CD4-positive, alpha-beta T cell treated with Interleukin-1 beta for 1 hour (primary cell): ENCODE results near the gene ACHE.
"Not testable (repeated sequence)": the region's sequence is repeated elsewhere in the genome, so short reads cannot be mapped to it uniquely, and the experiment has no call there.

Experiments
- DNase-seq, 2 donors: peaks; one replicate each; pipeline ENCODE4 v3.0.0-alpha.2; 2020 to 2022

ACHE gene

GRCh38 chr7:100895701-100895955 is at the start of gene ACHE:
Gene ACHE, minus strand, starts transcription at chr7:100895888. Its CDS starts 1,656 bp downstream, at chr7:100894232.
- no peak for DNase-seq

DNA sequence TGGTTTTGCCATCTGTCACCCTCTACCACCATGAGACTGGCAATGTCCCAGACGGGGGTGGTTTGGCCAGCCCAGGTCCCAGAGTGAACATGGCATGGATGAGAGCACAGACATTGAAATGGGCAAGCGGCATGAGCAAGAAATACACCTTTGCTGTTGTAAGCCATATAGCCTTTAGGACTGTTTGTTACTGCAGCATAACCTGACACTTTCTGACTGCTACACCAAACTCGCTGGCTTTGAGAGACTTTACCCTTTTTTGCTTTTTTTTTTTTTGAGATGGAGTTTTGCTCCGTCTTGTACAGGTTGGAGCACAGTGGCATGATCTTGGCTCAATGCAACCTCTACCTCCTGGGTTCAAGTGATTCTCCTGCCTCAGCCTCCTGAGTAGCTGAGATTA is 48.5 kb upstream of the ACHE start:
- no peak for DNase-seq

DNA sequence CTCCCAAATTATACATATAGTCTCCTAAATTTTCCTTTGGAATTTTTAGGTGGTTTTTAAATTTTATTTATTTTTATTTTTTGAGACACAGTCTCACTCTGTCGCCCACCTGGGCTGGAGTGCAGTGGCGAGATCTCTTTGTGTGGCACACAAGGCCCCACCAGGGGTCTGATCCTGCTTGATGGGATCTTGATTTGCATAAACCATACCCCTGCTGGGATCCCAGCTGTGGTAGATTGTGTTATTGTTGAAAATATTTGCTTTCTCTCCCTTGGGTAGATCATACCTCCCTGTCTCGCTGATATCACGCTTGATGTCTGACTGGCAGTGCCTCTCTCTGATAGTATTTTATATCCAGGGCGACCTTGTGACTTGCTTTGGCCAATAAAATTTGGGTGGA is 48.0 kb upstream of the ACHE start:
- no peak for DNase-seq

DNA sequence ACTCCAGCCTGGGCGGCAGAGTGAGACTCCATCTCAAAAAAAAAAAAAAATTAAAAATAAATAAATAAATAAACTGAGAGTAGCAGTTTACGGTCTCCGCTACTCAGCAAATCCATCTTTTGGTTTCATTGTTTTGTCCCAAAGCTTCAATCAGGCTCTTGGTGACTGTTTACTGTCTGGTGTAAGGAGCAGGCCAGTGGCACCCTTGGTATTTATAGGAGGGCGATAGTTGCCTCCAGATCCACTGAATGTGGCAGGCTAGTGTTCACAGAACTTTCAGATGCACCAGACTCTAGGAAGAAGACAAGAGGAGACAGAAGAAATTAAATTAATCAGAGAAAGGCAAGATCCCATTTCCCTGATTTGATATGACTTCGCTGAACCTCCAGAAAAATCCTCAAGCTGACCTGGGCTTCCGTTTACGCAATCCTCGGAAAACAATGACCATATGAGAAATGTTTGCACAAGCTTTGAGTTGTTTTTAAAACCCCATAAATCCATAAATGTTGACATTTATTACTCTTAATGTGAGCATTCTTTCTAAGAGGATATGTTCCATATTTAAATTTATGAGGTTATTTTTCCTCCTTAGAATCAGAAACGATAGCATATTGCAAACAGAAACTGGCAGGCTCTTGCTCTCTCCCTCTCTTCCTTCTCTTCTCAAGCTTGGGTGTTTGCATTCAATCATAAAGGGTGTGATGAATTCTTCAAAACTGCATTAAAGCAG is 46.5 kb upstream of the ACHE start:
- no peak for DNase-seq

- not testable (repeated sequence) for DNase-seq
These were observed 40.5 kb upstream of the ACHE start for GRCh38 chr7:100936167-100936566.

DNA sequence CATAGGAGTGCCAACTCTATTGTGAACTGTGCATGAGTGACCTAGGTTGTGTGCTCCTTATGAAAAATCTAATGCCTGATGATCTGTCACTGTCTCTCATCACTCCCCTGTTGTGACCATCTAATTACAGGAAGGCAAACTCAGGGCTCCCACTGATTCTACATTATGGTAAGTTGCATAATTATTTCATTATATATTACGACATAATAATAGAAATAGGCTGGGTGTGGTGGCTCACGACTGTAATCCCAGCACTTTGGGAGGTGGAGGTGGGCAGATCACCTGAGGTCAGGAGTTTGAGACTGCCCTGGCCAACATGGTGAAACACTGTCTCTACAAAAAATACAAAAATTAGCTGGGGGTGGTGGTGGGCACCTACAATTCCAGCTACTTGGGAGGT is 39.7 kb upstream of the ACHE start:
- DNase-seq: not testable (repeated sequence)

DNA sequence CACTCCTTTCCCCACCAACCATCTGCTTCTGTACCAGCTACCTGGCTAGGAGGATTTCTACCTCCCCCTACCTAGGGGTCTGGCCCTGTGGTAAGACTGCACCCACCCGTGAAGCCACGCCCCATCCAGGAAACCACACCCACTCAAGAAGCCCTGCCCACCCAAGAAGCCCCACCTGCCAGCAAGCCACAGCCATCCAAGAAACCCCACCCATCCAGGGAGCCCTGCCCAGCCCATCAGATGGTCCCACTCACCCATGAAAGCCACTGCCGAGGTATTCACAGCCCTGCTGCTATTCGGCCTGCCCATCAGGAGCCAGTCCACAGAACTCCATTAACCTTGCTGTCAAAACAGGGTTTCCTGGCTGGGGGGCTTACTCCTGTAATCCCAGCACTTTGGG is 38.0 kb upstream of the ACHE start:
- DNase-seq: no peak

GRCh38 chr7:100929808-100930174 is 34.1 kb upstream of the ACHE start:
- DNase-seq: no peak

- DNase-seq: not testable (repeated sequence)
These were observed 27.9 kb upstream of the ACHE start for GRCh38 chr7:100923616-100924015.

DNA sequence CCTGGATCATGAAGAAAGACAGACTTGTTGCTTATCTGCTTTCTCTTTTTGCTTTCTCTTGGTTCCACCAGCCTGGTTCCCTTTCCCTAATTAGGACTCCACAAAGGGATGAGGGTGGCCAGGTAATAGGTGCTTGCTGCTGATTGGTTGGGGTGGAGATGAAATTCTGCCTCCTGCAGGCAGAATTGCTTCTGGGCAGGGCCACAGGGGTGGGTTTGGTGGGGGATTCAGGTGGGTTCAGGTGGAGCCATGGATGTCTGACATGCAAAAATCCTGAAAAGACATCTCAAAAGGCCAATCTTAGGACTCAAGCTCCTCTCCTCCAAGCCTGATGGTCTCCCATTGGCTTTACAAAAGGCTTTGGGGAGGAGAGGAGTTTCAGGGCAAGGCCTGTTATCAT is 25.4 kb upstream of the ACHE start:
- no peak for DNase-seq

DNA sequence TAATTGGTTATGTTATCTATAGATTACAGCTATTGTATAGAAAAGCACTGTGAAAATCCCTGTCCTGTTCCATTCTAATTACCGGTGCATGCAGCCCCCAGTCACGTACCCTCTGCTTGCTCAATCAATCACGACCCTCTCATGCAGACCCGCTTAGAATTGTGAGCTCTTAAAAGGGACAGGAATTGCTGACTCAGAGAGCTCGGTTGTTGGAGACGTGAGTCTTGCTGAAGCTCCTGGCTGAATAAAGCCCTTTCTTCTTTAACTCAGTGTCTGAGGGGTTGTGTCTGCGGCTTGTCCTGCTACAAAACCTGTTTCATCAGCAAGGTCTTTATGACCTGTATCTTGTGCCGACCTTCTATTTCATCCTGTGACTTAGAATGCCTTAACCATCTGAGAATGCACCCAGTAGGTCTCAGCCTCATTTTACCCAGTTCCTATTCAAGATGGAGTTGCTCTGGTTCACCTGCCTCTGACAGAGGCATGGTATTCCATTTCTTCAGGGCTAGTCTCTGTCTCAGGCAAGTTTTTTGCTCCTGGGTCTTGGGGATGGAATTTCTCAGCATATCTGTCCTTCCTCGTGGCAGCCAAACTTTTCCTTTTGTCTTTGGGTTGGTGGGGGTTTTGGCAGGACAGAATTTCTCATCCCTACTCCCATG is 24.2 kb upstream of the ACHE start:
- not testable (repeated sequence) for DNase-seq

DNA sequence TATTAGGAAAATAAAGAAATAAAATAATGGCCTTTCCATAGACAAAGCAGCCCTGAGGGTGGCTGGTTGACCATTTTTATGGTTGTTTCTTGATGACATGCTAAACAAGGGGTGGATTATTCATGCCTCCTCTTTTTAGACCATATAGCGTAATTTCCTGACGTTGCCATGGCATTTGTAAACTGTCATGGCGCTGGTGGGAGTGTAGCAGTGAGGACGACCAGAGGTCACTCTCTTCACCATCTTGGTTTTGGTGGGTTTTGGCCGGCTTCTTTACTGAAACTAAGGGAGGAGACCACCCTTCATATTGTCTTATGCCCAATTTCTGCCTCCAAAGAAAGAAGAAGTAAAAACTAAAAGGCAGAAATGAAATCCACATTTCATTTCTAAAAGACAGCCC is 23.6 kb upstream of the ACHE start:
- DNase-seq: not testable (repeated sequence)

DNA sequence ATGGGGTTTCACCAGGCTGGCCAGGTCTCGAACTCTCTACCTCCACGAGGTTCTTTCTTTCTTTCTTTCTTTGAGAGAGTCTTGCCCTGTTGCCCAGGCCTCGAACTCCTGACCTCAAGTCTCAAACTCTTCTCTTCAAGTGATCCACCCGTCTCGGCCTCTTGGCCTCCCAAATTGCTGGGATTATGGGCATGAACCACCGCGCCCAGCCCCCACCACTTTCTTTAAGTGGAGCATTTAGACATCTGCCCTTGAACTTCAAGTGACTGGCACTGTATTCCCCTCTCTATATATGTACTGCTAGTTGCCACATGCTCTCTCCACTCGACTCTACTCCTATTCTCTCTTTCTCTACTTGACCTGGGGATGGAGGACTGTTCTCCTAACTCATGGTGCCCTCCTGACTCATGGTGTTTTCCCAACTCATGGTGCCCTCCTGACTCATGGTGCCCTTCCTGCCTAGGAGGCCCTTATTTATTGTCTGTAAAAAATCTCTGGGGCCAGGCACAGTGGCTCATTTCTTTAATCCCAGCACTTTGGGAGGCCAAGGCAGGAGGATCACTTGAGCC is 19.3 kb upstream of the ACHE start:
- peak in 1 of 2 donors; percentile 57 for DNase-seq

DNA sequence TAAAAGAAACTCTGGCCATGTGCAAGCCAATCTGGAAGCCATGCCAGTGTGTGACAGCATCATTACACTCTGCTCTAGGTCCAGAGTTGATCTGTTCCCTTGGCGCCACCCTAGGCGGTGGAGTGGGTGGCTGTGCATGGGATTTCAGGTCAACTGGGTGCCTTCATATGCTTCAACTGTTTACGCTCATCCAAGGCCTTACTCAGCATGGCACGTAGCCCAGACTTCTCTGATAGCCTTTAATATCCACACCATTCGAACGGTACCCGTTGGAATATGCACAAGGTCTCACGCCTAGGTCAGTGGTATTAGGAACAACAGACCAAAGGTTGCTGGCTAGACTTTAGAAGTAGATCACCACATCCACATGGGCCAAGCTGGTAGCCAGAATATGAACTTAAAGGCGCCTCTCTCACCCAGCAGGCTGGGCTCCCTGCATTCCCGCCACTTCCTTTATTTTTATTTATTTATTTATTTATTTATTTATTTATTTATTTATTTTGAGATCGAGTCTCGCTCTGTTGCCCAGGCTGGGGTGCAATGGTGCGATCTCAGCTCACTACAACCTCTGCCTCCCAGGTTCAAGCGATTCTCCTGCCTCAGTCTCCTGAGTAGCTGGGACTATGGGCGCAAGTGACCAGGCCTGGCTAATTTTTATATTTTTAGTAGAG is 18.7 kb upstream of the ACHE start:
- DNase-seq: no peak

- no peak for DNase-seq
These were observed 15.8 kb upstream of the ACHE start for GRCh38 chr7:100911484-100911883.

- peak in 1 of 2 donors; percentile 60 for DNase-seq
These were observed 14.8 kb upstream of the ACHE start for GRCh38 chr7:100910443-100910842.

DNA sequence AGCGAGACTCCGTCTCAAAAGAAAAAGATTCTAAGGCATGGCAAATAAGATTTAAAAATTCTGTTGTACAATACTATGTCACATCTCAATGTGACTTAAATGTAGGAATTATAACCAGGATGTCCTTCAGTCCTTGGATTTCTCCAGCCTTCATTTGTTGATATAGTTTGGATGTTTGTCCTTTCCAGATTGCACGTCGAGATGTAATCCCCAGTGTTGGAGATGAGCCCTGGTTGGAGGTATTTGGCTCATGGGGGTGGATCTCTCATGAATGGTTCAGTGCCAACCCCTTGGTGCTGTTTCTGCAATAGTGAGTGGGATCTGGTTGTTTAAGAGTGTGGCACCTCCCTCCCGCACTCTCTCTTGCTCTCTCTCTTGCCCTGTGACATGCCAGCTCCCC is 12.8 kb upstream of the ACHE start:
- no peak for DNase-seq

DNA sequence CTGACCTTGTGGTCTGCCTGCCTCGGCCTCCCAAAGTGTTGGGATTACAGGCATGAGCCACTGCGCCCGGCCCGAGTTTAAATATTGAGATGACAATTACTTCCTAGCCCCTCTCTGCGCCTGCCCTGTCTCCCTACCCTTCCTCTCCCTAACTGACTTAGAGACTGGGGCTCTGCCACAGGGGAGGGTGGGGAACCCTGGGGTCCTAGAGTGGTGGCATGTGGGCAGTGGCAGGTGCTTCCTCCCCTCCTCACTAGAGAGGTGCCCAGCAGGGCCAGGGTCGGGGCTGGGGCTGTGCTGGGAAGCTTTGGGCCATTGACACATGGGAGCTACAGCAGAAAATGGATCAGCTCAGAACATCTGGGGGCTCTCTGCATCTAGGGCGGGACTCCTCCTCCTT is 7.0 kb upstream of the ACHE start:
- no peak for DNase-seq

- DNase-seq: no peak
These were observed 6.2 kb upstream of the ACHE start for GRCh38 chr7:100901921-100902332.

DNA sequence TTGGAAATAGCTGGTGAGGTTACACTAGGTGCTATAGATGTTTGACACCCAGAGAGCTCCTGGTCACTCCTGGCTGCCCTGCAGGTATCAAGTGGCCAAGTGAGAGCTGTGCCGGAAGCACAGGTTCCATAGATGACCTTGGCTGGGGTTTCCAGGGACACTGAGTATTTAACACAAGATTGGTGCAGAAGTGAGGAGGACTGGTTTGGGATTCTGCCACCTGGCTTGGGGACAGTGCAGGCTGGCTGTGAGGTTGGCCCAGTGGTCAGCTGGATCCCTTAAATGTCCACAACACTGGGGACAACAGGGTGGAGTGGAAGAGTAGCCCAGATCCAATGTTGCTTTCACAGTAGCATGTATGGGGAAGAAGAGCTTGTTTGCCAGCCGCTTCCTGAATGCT is 5.3 kb upstream of the ACHE start:
- no peak for DNase-seq

- no peak for DNase-seq
These were observed 3.7 kb upstream of the ACHE start for GRCh38 chr7:100899432-100899831.

DNA sequence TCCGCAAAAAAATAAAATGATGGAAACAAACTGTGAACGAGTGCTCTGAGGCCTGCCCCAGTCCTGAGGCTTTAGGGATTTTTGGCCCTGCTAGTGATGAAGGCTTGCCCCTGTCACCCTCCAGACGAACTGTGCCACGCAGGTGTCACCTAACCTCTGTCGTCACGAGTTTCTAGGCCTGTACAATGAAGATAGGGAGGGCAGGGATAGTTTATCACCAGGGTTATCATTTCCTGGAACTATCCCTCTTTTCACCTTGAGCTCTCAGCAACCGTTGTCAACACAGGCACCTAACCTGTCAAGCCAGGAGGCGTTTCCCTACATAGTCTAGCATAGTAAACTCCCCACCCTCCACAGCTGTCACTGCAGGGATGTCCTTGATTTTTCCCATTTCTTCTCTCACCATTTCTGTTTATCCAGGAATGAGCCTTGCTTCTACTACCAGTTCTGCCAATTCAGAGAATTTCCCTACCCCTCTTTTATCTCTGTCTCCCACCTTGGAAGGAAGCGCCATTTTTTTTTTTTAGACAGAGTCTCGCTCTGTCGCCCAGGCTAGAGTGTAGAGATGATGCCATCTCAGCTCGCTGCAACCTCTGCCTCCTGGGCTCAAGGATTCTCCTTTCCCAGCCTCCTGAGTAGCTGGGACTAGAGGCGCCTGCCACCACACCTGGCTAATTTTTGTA is 2.2 kb upstream of the ACHE start:
- DNase-seq: no peak
